Activated CD4-positive, alpha-beta T cell treated with anti-CD3 and anti-CD28 coated beads, Interleukin-2, amount 10 ng/mL, durations not matched to agents 24 days and 14 days (primary cell): ENCODE results near the gene NDUFA7. TPM values are rescaled to one million over a fixed set of nuclear protein-coding genes. Genes with fewer than 3 reads are reported as not detected.
"Not testable (repeated sequence)": the region's sequence is repeated elsewhere in the genome, so short reads cannot be mapped to it uniquely, and the experiment has no call there.

ENCODE experiments used
- DNase-seq: peaks from one replicate; pipeline ENCODE4 v3.0.0; 2022
- H3K27ac Mint-ChIP-seq: one replicate; pipeline ENCODE4 v1.8.0; 2022; ENCODE audit warnings: mild to moderate bottlenecking, mixed read lengths
- H3K27me3 Mint-ChIP-seq: one replicate; pipeline ENCODE4 v1.8.0; 2022; ENCODE audit warnings: mixed read lengths
- H3K36me3 Mint-ChIP-seq: one replicate; pipeline ENCODE4 v1.8.0; 2022; ENCODE audit warnings: low read depth, mild to moderate bottlenecking, mixed read lengths
- H3K4me1 Mint-ChIP-seq: one replicate; pipeline ENCODE4 v1.8.0; 2021; ENCODE audit warnings: mixed read lengths
- H3K4me3 Mint-ChIP-seq: one replicate; pipeline ENCODE4 v1.8.0; 2022; ENCODE audit warnings: mild to moderate bottlenecking, moderate library complexity, mixed read lengths
- H3K9me3 Mint-ChIP-seq: one replicate; pipeline ENCODE4 v1.8.0; 2021; ENCODE audit warnings: mixed read lengths
- intact Hi-C: fragments of 100-400 bp; cut with micrococcal nuclease; formaldehyde crosslinking; loops from one replicate; pipeline ENCODE4 v1.15.1; 2023
- total RNA-seq: library from RNA; stranded (reverse); gene quantifications from 2 replicates; pipeline ENCODE4 v1.2.3, GENCODE V29; 2022

NDUFA7 gene
- total RNA-seq, 1 donor from 2014 or later: 54.3 TPM

GRCh38 chr19:8304841-8305621 lies 16.1 kb downstream of the NDUFA7 start:
- Mint-ChIP-seq H3K36me3 (peaks cover 29% of the 10 kb centered on the region), H3K4me1 (peaks cover 31% of the 10 kb centered on the region), H3K4me3 (no peak overlapping the region), H3K27me3 (no peaks in the 10 kb centered on the region), H3K9me3 (no peaks in the 10 kb centered on the region), H3K27ac (no peak overlapping the region)
- DNase-seq: peak; percentile 72
- intact Hi-C loops: no loop called here

GRCh38 chr19:8302734-8303133 lies 18.4 kb downstream of the NDUFA7 start:
- Mint-ChIP-seq H3K27me3 (no peaks in the 10 kb centered on the region), H3K4me1 (peaks cover 20% of the 10 kb centered on the region), H3K27ac (no peak overlapping the region), H3K4me3 (no peak overlapping the region), H3K9me3 (no peaks in the 10 kb centered on the region), H3K36me3 (peaks cover 21% of the 10 kb centered on the region)
- intact Hi-C loops: no loop called here
- DNase-seq: peak; percentile 50

- H3K9me3 Mint-ChIP-seq: no peaks in the 10 kb centered on the region
- H3K4me1 Mint-ChIP-seq: peaks cover 16% of the 10 kb centered on the region
- intact Hi-C loops: no loop called here
- peaks cover 18% of the 10 kb centered on the region for H3K36me3 Mint-ChIP-seq
- DNase-seq: peak; percentile 53
- H3K4me3 Mint-ChIP-seq: no peak overlapping the region
- H3K27ac Mint-ChIP-seq: no peak overlapping the region
- no peaks in the 10 kb centered on the region for H3K27me3 Mint-ChIP-seq
Measured at GRCh38 chr19:8302357-8302691, 18.9 kb downstream of the NDUFA7 start.

GRCh38 chr19:8291337-8291736 lies 29.8 kb downstream of the NDUFA7 start:
- H3K27me3 Mint-ChIP-seq, intact Hi-C loops, H3K36me3 Mint-ChIP-seq, H3K4me3 Mint-ChIP-seq, DNase-seq, H3K4me1 Mint-ChIP-seq, H3K9me3 Mint-ChIP-seq, H3K27ac Mint-ChIP-seq: not testable (repeated sequence)

GRCh38 chr19:8276508-8276907 lies 44.7 kb downstream of the NDUFA7 start:
- H3K9me3 Mint-ChIP-seq, intact Hi-C loops: not testable (repeated sequence)

GRCh38 chr19:8269724-8270123 lies 51.5 kb downstream of the NDUFA7 start:
- Mint-ChIP-seq H3K27me3 (no peaks in the 10 kb centered on the region), H3K9me3 (no peaks in the 10 kb centered on the region), H3K4me3 (peak overlapping the region; percentile 81), H3K36me3 (no peaks in the 10 kb centered on the region), H3K4me1 (peaks cover 23% of the 10 kb centered on the region), H3K27ac (peak overlapping the region; percentile 92)
- peak; percentile 55 for DNase-seq
- intact Hi-C loops: loop anchor here (1.0 kb wide), 1 partner anchor 52 kb away; the partner anchor contains the start of genes NDUFA7 and RPS28

More at GRCh38 chr19:8276508-8276907, 44.7 kb downstream of the NDUFA7 start:
- not testable (repeated sequence) for H3K4me3 Mint-ChIP-seq, DNase-seq, H3K27me3 Mint-ChIP-seq, H3K27ac Mint-ChIP-seq, H3K36me3 Mint-ChIP-seq, H3K4me1 Mint-ChIP-seq

- Mint-ChIP-seq H3K4me1 (peaks cover 23% of the 10 kb centered on the region), H3K36me3 (no peaks in the 10 kb centered on the region), H3K4me3 (no peak overlapping the region), H3K27me3 (no peaks in the 10 kb centered on the region), H3K27ac (no peak overlapping the region), H3K9me3 (no peaks in the 10 kb centered on the region)
- DNase-seq: peak; percentile 43
- intact Hi-C loops: no loop called here
Measured at GRCh38 chr19:8265872-8266271, 55.3 kb downstream of the NDUFA7 start.

- DNase-seq: peak; percentile 20
- H3K27ac Mint-ChIP-seq, H3K36me3 Mint-ChIP-seq, H3K4me3 Mint-ChIP-seq, H3K9me3 Mint-ChIP-seq, intact Hi-C loops, H3K27me3 Mint-ChIP-seq: not testable (repeated sequence)
- H3K4me1 Mint-ChIP-seq: peaks cover 23% of the 10 kb centered on the region
Measured at GRCh38 chr19:8264248-8264647, 56.9 kb downstream of the NDUFA7 start.

- Mint-ChIP-seq H3K36me3 (peaks cover 13% of the 10 kb centered on the region), H3K4me1 (peaks cover 17% of the 10 kb centered on the region), H3K27ac (no peak overlapping the region), H3K4me3 (no peak overlapping the region), H3K27me3 (no peaks in the 10 kb centered on the region), H3K9me3 (no peaks in the 10 kb centered on the region)
- peak; percentile 46 for DNase-seq
- intact Hi-C loops: no loop called here
Measured at GRCh38 chr19:8262431-8262830, 58.7 kb downstream of the NDUFA7 start.

- no peaks in the 10 kb centered on the region for H3K27me3 Mint-ChIP-seq
Measured at GRCh38 chr19:8261881-8262280, 59.3 kb downstream of the NDUFA7 start.

GRCh38 chr19:8261347-8261746 lies 59.8 kb downstream of the NDUFA7 start:
- DNase-seq: no peak
- Mint-ChIP-seq H3K27ac (no peak overlapping the region), H3K27me3 (no peaks in the 10 kb centered on the region), H3K4me3 (no peak overlapping the region), H3K4me1 (peaks cover 21% of the 10 kb centered on the region), H3K9me3 (no peaks in the 10 kb centered on the region), H3K36me3 (peaks cover 18% of the 10 kb centered on the region)
- intact Hi-C loops: no loop called here

More at GRCh38 chr19:8261881-8262280, 59.3 kb downstream of the NDUFA7 start:
- H3K27ac Mint-ChIP-seq: no peak overlapping the region
- DNase-seq: peak; percentile 51
- no peaks in the 10 kb centered on the region for H3K9me3 Mint-ChIP-seq
- H3K36me3 Mint-ChIP-seq: peaks cover 17% of the 10 kb centered on the region
- H3K4me1 Mint-ChIP-seq: peaks cover 21% of the 10 kb centered on the region
- no peak overlapping the region for H3K4me3 Mint-ChIP-seq
- intact Hi-C loops: no loop called here

Other genes starting within 250 kb of the NDUFA7 start
- gene FBN3, start 171.8 kb downstream of the NDUFA7 start, total RNA-seq: not detected in 2 replicates
- 30.3 and 30.6 TPM in 2 replicates for gene CERS4, start 112.0 kb downstream of the NDUFA7 start, total RNA-seq
- gene CD320, start 13.0 kb downstream of the NDUFA7 start, total RNA-seq: 110 and 113 TPM in 2 replicates
- 2,054 and 2,121 TPM in 2 replicates for gene RPS28, start 121 bp upstream of the NDUFA7 start, total RNA-seq
- gene KANK3, start 21.9 kb upstream of the NDUFA7 start, total RNA-seq: 0.85 and 1.5 TPM in 2 replicates
- 4.0 and 4.1 TPM in 2 replicates for gene ANGPTL4, start 42.8 kb upstream of the NDUFA7 start, total RNA-seq
- gene RAB11B, start 69.0 kb upstream of the NDUFA7 start, total RNA-seq: 69.4 and 74.0 TPM in 2 replicates
- 7.9 and 8.8 TPM in 2 replicates for gene MARCHF2, start 91.9 kb upstream of the NDUFA7 start, total RNA-seq
- 349 and 352 TPM in 2 replicates for gene HNRNPM, start 123.6 kb upstream of the NDUFA7 start, total RNA-seq
- 0.33 and 0.38 TPM in 2 replicates for gene PRAM1, start 181.3 kb upstream of the NDUFA7 start, total RNA-seq
- gene ZNF414, start 192.8 kb upstream of the NDUFA7 start, total RNA-seq: 18.1 and 25.6 TPM in 2 replicates